ENCODE data around the gene PDLIM3.

PDLIM3 gene

GRCh38 chr4:185469580-185470154 is 65.6 kb downstream of the PDLIM3 start:
- no peak for DNase-seq (ENCODE audit: low spot score)

GRCh38 chr4:185468999-185469398 is 66.3 kb downstream of the PDLIM3 start:
- DNase-seq (ENCODE audit: low spot score), result no peak

- DNase-seq (ENCODE audit: low spot score), result no peak
Measured at GRCh38 chr4:185467991-185468390, 67.3 kb downstream of the PDLIM3 start.

GRCh38 chr4:185467101-185467500 is 68.2 kb downstream of the PDLIM3 start:
- DNase-seq (ENCODE audit: low spot score), result no peak

GRCh38 chr4:185465707-185466106 is 69.6 kb downstream of the PDLIM3 start:
- DNase-seq (ENCODE audit: low spot score), result no peak

GRCh38 chr4:185464887-185465286 is 70.4 kb downstream of the PDLIM3 start:
- DNase-seq (ENCODE audit: low spot score), result no peak

GRCh38 chr4:185464183-185464582 is 71.1 kb downstream of the PDLIM3 start:
- DNase-seq (ENCODE audit: low spot score), result no peak

- no peak for DNase-seq (ENCODE audit: low spot score)
Measured at GRCh38 chr4:185463541-185463940, 71.8 kb downstream of the PDLIM3 start.

GRCh38 chr4:185461565-185461964 is 73.7 kb downstream of the PDLIM3 start:
- DNase-seq (ENCODE audit: low spot score), result no peak

GRCh38 chr4:185457136-185457535 is 78.2 kb downstream of the PDLIM3 start:
- no peak for DNase-seq (ENCODE audit: low spot score)

- DNase-seq (ENCODE audit: low spot score), result no peak
Measured at GRCh38 chr4:185456131-185456530, 79.2 kb downstream of the PDLIM3 start.
